HFFc6 (cell line): ENCODE results near the gene YKT6. TPM values are rescaled to one million over a fixed set of nuclear protein-coding genes. Genes with fewer than 3 reads are reported as not detected.

ENCODE experiments used
- DNase-seq: peaks from one replicate; pipeline ENCODE4 v3.0.0-alpha.2; 2018
- H3K27ac Mint-ChIP-seq: 2 replicates; pipeline ENCODE4 v1.8.0; 2020; ENCODE audit warnings: mild to moderate bottlenecking, mixed read lengths
- H3K27me3 Mint-ChIP-seq: 2 replicates; pipeline ENCODE4 v1.8.0; 2021; ENCODE audit warnings: mild to moderate bottlenecking, moderate library complexity, mixed read lengths; ENCODE audit not compliant: insufficient read depth
- H3K36me3 Mint-ChIP-seq: 2 replicates; pipeline ENCODE4 v1.8.0; 2021; ENCODE audit warnings: low read depth, mixed read lengths
- H3K4me1 Mint-ChIP-seq: 2 replicates; pipeline ENCODE4 v1.8.0; 2020; ENCODE audit warnings: low read depth, mixed read lengths
- H3K4me3 Mint-ChIP-seq: 2 replicates; pipeline ENCODE4 v1.8.0; 2020; ENCODE audit warnings: mild to moderate bottlenecking, moderate library complexity, mixed read lengths
- H3K9me3 Mint-ChIP-seq: 2 replicates; pipeline ENCODE4 v1.8.0; 2020; ENCODE audit warnings: mild to moderate bottlenecking, mixed read lengths
- CTCF ChIP-seq: fragments of 200-600 bp; sonication (generic); IDR thresholded peaks from 2 replicates; pipeline ENCODE4 v1.5.0; 2021; ENCODE audit warnings: antibody characterized with exemption, mild to moderate bottlenecking
- total RNA-seq, 6 experiments: library from RNA; stranded (reverse); fragmentation: NEBNext Ultra II Directional; extraction: Animal tissue kit (Norgen Biotek cat#: 25700); gene quantifications; 2 replicates in 1 of 6; 3 replicates in 5 of 6; pipeline ENCODE4 v1.2.3, GENCODE V29; 2021

YKT6 gene
- total RNA-seq, 6 experiments from 2014 or later = 155 to 174 (median 167) TPM

DNA sequence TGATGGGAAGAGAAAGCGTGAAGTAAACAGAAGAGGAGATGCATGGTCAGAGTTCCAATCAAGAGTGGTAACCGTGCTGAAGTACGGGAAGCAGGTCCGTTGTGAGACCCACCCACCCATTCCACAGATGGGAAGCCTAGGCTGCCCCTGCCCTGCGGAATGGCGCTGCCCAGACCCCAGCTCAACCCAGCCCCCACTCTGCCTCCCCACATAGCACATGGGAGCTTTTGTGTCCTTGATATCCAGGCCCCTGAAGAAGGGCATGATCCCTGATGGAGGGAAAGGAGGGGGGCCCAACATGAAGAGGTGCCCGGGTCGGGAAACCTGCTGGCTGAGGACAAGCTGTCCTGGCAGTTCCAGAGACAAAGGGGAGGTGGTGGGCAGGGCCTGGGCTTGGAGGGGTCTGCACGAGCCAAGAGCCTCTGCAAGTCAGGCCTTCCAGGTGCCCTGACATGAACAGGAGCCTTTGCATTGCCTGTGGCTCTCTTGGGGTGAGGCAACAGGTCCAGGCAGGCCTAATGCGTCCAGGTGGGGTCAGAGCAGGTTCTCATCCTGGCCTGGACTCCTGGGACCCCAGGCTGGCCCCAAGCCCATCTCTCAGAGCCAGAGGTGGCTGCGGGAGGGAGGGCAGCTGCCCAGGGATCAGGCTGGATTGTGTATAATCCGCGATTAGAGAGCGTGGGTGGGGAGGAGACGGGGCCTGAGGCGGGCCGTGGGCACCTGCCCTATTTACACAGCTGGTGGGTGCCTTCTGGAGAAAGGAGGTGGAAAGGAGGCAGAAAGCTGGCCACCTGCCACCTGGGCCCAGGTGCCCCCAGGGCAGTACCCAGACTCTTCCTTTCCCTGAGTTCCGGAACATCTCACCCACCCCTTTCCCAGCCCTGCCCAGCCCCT, 23.5 kb downstream of the YKT6 start:
- no peak for DNase-seq
- Mint-ChIP-seq H3K4me1 (no peaks in the 10 kb centered on the region), H3K4me3 (no peak overlapping the region), H3K9me3 (no peaks in the 10 kb centered on the region), H3K27ac (no peak overlapping the region), H3K27me3 (peaks cover 18% of the 10 kb centered on the region), H3K36me3 (no peaks in the 10 kb centered on the region)
- no peak for TF ChIP-seq CTCF

- no peak overlapping the region for H3K4me3 Mint-ChIP-seq
Observed at GRCh38 chr7:44224974-44225565, 24.3 kb downstream of the YKT6 start.

GRCh38 chr7:44225566-44226395, 25.0 kb downstream of the YKT6 start:
- Mint-ChIP-seq H3K4me1 (no peaks in the 10 kb centered on the region), H3K27me3 (peaks cover 19% of the 10 kb centered on the region), H3K36me3 (no peaks in the 10 kb centered on the region), H3K4me3 (no peak overlapping the region), H3K9me3 (no peaks in the 10 kb centered on the region), H3K27ac (no peak overlapping the region)
- no peak for DNase-seq
- TF ChIP-seq CTCF = no peak

More at GRCh38 chr7:44224974-44225565, 24.3 kb downstream of the YKT6 start:
- no peaks in the 10 kb centered on the region for H3K4me1 Mint-ChIP-seq
- no peak overlapping the region for H3K27ac Mint-ChIP-seq
- TF ChIP-seq CTCF = no peak
- DNase-seq = no peak
- no peaks in the 10 kb centered on the region for H3K9me3 Mint-ChIP-seq
- no peaks in the 10 kb centered on the region for H3K36me3 Mint-ChIP-seq
- H3K27me3 Mint-ChIP-seq = peaks cover 18% of the 10 kb centered on the region

GRCh38 chr7:44226396-44226753, 25.6 kb downstream of the YKT6 start:
- Mint-ChIP-seq H3K36me3 (no peaks in the 10 kb centered on the region), H3K27me3 (peaks cover 19% of the 10 kb centered on the region), H3K4me1 (no peaks in the 10 kb centered on the region), H3K9me3 (no peaks in the 10 kb centered on the region), H3K27ac (no peak overlapping the region), H3K4me3 (no peak overlapping the region)
- no peak for DNase-seq
- no peak for TF ChIP-seq CTCF

DNA sequence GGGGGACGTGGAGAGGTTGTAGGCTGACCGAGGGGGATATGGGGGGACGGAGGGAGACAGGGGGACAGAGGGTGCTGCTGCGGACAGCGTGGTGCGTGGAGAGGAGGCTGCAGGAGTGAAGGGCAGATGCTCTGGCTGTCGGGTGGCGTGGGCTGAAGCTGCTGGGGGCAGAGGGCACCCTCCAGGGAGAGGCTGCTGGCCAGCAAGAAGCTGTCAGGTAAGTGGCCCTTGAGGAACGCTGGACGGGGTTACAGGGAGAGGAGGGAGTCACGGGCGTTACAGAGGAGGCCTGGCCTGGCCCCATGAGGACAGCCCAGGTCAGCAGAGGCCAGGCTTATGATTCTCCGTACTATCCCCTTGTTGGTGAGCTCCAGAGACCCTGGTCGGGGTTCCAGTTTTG, 27.1 kb downstream of the YKT6 start:
- no peak for DNase-seq
- peaks cover 23% of the 10 kb centered on the region for H3K27me3 Mint-ChIP-seq
- no peak overlapping the region for H3K27ac Mint-ChIP-seq
- no peak overlapping the region for H3K4me3 Mint-ChIP-seq
- H3K9me3 Mint-ChIP-seq = no peaks in the 10 kb centered on the region
- no peaks in the 10 kb centered on the region for H3K36me3 Mint-ChIP-seq
- no peaks in the 10 kb centered on the region for H3K4me1 Mint-ChIP-seq
- TF ChIP-seq CTCF = no peak
